ENCODE data around the gene ENPEP.

DNA sequence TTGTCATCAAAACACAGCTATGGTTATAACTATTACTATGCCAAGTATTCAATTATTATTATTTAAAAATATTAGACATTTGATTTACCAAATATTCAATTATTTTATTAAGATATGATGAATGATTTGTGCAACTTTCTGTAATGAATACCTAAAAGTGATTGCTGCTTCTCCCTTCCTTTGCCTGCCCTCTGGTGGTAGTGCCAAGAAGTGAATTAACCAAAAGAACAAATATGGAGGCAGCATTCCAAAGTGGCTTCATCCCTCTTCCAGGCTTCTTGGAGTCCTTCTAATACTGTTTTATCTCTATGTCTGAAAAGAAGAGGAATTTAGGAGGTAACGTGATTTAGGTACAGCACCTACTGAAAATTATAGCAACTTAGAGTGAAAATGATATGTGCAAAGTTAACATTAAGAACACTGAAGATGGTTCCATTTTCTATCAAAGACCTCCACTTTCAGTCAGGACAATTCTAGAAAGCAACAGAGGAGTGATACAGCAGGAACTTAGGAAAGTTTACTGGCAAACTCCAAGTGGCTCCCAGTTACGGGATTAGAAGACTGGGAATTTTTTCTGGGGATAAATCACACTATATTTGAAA is 43.0 kb downstream of the ENPEP start:
- peak; percentile 49 for TF ChIP-seq CTCF (IDR thresholded peaks at IDR 0.05; ENCODE audit: insufficient read depth, low read length, poor library complexity, severe bottlenecking)
- no peak for TF ChIP-seq EZH2phosphoT487 (conservative IDR thresholded peaks at IDR 0.05; ENCODE audit: low read length)

All from SU-DHL-6 (cell line).